Activated B cell treated with CpG ODN at 0.5 μM for 24 hours (primary cell): ENCODE results near the gene WDR36. TPM values are rescaled to one million over a fixed set of nuclear protein-coding genes. Genes with fewer than 3 reads are reported as not detected.

Source experiments
- ATAC-seq: fragments of 200-7000 bp; cut with Tn5 transposase; one replicate; pipeline ENCODE4 v1.10.0; 2021; ENCODE audit warnings: low read depth, mild to moderate bottlenecking, moderate library complexity
- CTCF ChIA-PET: fragments of 350-600 bp; sonication (Branson Sonifier 250); formaldehyde crosslinking; loops from one replicate; lab custom pipeline; 2021; ENCODE audit warnings: antibody characterized with exemption; lab: Charles Lee
- POLR2A ChIA-PET: fragments of 350-600 bp; sonication (Branson Sonifier 250); formaldehyde crosslinking; loops from one replicate; lab custom pipeline; 2021; ENCODE audit warnings: antibody characterized with exemption; lab: Charles Lee
- DNase-seq: peaks from one replicate; pipeline ENCODE4 v3.0.0; 2022
- H3K27ac Mint-ChIP-seq: one replicate; pipeline ENCODE4 v1.8.0; 2020; ENCODE audit warnings: mixed read lengths
- H3K27me3 Mint-ChIP-seq: one replicate; pipeline ENCODE4 v1.8.0; 2021; ENCODE audit warnings: mixed read lengths
- H3K36me3 Mint-ChIP-seq: one replicate; pipeline ENCODE4 v1.8.0; 2021; ENCODE audit warnings: low read depth, mixed read lengths
- H3K4me1 Mint-ChIP-seq: one replicate; pipeline ENCODE4 v1.8.0; 2021; ENCODE audit warnings: mixed read lengths
- H3K4me3 Mint-ChIP-seq: one replicate; pipeline ENCODE4 v1.8.0; 2020; ENCODE audit warnings: mild to moderate bottlenecking, mixed read lengths
- H3K9me3 Mint-ChIP-seq: one replicate; pipeline ENCODE4 v1.8.0; 2020; ENCODE audit warnings: mixed read lengths
- CTCF ChIP-seq: fragments of 200-600 bp; IDR thresholded peaks from one replicate; pipeline ENCODE4 v1.8.0; 2022; ENCODE audit warnings: antibody characterized with exemption, mild to moderate bottlenecking
- intact Hi-C: fragments of 100-400 bp; cut with micrococcal nuclease; formaldehyde crosslinking; loops from one replicate; pipeline ENCODE4 v1.15.1; 2024
- total RNA-seq: library from RNA; stranded (reverse); gene quantifications from 2 replicates; pipeline ENCODE4 v1.2.3, GENCODE V29; 2022

Gene WDR36
- total RNA-seq, 1 donor from 2014 or later = 48.6 TPM

DNA sequence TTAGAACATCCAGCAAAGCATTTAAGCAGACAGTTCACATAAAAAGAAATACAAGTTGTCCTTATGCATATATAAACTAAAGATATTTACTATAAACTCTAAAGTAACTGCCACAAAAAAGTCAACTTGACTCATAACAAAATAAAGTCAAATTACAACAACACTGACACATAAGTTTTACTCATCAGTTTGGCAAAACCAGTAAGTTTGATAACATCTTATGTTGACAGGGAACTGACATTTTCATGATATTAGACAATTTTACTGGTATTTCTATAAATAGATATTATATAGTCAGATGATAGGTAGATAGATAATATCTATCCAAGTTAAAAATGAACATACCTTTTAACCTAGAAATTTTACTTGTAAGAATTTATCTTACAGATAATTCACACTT lies 30.5 kb upstream of the WDR36 start:
- ATAC-seq (no peak), DNase-seq (no peak)
- ChIA-PET POLR2A (no interaction called here), CTCF (no interaction called here)
- intact Hi-C loops = no loop called here
- no peaks in the 10 kb centered on the region for H3K9me3 Mint-ChIP-seq
- no peaks in the 10 kb centered on the region for H3K4me1 Mint-ChIP-seq
- H3K4me3 Mint-ChIP-seq = no peak overlapping the region
- peaks cover 17% of the 10 kb centered on the region for H3K27me3 Mint-ChIP-seq
- no peaks in the 10 kb centered on the region for H3K36me3 Mint-ChIP-seq
- no peak overlapping the region for H3K27ac Mint-ChIP-seq
- TF ChIP-seq CTCF = no peak

DNA sequence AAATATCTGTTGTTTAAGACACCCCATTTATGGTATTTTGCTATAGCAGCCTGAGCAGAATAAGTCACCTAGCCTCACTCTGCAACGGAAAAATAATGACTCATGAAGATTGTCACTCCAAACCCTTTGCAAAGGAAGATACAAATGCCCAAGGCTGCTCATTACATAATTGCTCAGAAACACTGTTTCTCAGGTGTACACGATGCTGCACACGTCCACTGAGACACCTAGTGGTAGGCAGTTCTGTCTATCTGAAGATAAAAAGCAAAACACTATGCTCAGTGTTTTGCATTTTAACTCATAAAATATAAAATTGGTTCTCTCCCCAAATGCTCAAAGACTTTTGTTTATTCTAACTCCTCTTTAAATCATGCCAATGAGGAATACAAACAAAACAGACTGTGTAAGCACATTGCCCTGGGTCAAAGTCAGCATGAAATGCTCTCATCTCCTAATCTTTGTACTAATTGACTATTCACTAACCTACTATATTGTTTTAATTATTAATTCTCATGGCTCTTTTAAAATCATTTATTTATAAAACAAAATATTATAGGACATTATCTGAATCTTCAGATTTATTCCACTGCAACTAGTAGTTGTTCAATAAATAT lies 28.3 kb upstream of the WDR36 start:
- Mint-ChIP-seq H3K9me3 (no peaks in the 10 kb centered on the region), H3K36me3 (no peaks in the 10 kb centered on the region), H3K27ac (no peak overlapping the region), H3K4me3 (no peak overlapping the region), H3K27me3 (peaks cover 22% of the 10 kb centered on the region), H3K4me1 (no peaks in the 10 kb centered on the region)
- TF ChIP-seq CTCF = no peak
- ATAC-seq = no peak
- ChIA-PET CTCF (no interaction called here), POLR2A (no interaction called here)
- DNase-seq = no peak
- intact Hi-C loops = loop anchor here (1.0 kb wide), 1 partner anchor 307 kb away; no protein-coding TSS in a partner anchor

DNA sequence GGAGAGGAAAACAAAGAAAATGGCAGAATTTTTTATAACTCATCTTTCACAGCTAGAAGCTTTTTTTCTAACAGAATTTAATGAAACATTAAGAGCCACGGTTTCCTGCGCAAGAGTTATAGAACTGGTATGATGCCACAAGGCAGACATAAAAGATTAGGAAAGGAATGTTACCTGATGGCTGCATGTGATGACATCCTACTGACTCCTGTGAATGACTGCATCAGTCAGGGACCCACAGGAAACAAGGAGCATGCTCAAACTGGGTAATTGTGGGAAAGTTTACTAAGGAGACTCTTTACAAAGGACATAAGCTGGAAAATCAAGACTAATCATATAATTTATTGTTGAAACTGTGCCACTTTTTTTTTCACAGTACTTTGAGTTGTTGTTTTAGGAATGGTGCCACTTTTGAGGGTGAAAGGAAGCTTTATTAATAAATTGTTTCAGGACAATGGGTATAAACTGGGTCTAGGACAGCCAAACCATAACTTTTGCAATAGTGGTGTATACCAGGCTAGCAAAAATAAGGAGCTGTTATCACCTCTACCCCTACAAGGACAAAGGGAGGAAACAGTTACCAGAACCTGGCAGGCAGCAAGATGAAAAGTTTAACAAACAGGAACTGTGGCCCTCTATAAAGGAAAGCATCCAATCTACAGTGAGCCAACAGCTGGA lies 25.7 kb upstream of the WDR36 start:
- Mint-ChIP-seq H3K36me3 (no peaks in the 10 kb centered on the region), H3K4me1 (peaks cover 10% of the 10 kb centered on the region), H3K9me3 (no peaks in the 10 kb centered on the region), H3K27ac (no peak overlapping the region), H3K27me3 (peaks cover 42% of the 10 kb centered on the region), H3K4me3 (no peak overlapping the region)
- no peak for ATAC-seq
- intact Hi-C loops = no loop called here
- no peak for TF ChIP-seq CTCF
- ChIA-PET CTCF (no interaction called here), POLR2A (no interaction called here)
- DNase-seq = no peak

DNA sequence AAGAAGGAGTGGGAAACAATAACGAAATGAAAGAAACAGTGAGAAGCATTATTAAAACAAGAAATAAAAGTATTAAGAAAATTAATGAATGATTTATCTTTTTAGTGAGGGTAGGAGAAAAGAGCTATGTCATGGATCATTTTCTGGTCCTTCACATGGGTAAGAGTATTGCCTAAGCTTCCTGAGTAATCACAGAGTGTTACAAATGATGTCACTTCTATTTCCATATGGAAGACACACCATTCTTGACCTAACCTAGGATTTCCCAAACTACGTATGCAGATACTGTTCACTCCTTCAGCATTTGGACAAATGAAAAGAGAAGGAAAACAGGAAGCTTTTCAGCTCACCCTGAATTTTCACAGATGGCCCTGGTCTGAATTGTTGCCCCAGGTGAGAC lies 23.9 kb upstream of the WDR36 start:
- peaks cover 19% of the 10 kb centered on the region for H3K4me1 Mint-ChIP-seq
- no peak overlapping the region for H3K27ac Mint-ChIP-seq
- no peak for DNase-seq
- CTCF ChIA-PET = no interaction called here
- intact Hi-C loops = no loop called here
- no peaks in the 10 kb centered on the region for H3K36me3 Mint-ChIP-seq
- POLR2A ChIA-PET = no interaction called here
- no peak overlapping the region for H3K4me3 Mint-ChIP-seq
- H3K27me3 Mint-ChIP-seq = peaks cover 60% of the 10 kb centered on the region
- no peaks in the 10 kb centered on the region for H3K9me3 Mint-ChIP-seq
- TF ChIP-seq CTCF = no peak
- no peak for ATAC-seq

DNA sequence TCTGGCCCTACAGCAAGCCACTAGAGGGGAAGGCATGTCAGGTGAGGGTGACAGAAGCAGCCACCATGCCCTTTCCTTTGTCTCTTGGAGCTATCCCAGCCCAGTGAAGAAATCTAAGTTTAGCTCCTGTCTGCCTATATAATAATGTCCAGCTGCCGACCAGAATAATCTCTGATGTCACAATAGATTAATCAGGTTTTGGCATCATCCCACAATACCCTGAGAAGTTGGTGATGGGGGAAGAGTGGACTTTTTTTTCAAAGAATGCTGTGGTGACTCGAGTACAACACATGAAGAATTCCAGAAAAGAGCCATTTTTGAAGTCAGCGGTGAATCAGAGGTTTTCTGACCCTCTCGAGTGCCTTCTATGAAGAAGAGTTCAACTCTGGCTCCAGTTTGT lies 22.3 kb upstream of the WDR36 start:
- no peak overlapping the region for H3K4me3 Mint-ChIP-seq
- no peaks in the 10 kb centered on the region for H3K9me3 Mint-ChIP-seq
- TF ChIP-seq CTCF = no peak
- H3K4me1 Mint-ChIP-seq = peaks cover 24% of the 10 kb centered on the region
- no peak for DNase-seq
- H3K27me3 Mint-ChIP-seq = peaks cover 74% of the 10 kb centered on the region
- no peaks in the 10 kb centered on the region for H3K36me3 Mint-ChIP-seq
- POLR2A ChIA-PET = no interaction called here
- no peak for ATAC-seq
- CTCF ChIA-PET = no interaction called here
- no peak overlapping the region for H3K27ac Mint-ChIP-seq
- intact Hi-C loops = no loop called here
